Naive thymus-derived CD4-positive, alpha-beta T cell (primary cell): ENCODE measurements around the gene OGDH. TPM values are rescaled to one million over a fixed set of nuclear protein-coding genes. Genes with fewer than 3 reads are reported as not detected.

Experiments
- ATAC-seq: fragments of 150-1000 bp; cut with Tn5 transposase; 2 replicates; pipeline ENCODE4 v1.10.0; 2021; ENCODE audit warnings: mild to moderate bottlenecking, moderate library complexity
- CTCF ChIA-PET: fragments of 350-600 bp; sonication (Branson Sonifier 250); formaldehyde crosslinking; loops from one replicate; lab custom pipeline; 2021; ENCODE audit warnings: antibody characterized with exemption; lab: Charles Lee
- POLR2A ChIA-PET: fragments of 350-600 bp; sonication (Branson Sonifier 250); formaldehyde crosslinking; loops from one replicate; lab custom pipeline; 2021; ENCODE audit warnings: antibody characterized with exemption, inconsistent platforms; lab: Charles Lee
- DNase-seq, 9 donors: peaks; one replicate each; pipeline versions ENCODE4 v3.0.0 to v3.0.0-alpha.2; 2020 to 2022; ENCODE audit warnings: mixed read lengths in 1 of 9
- H3K27ac ChIP-seq: one replicate; pipeline ENCODE4 v1.7.0; 2013; ENCODE audit warnings: mild to moderate bottlenecking, low read depth, low read length, moderate library complexity
- H3K27me3 ChIP-seq, 2 donors: one replicate each; pipeline ENCODE4 v1.7.0; 2013; ENCODE audit warnings: low read length in 2 of 2, mild to moderate bottlenecking in 2 of 2, moderate library complexity in 2 of 2; ENCODE audit not compliant: control insufficient read depth in 2 of 2, insufficient read depth in 2 of 2
- H3K36me3 ChIP-seq, 3 experiments: 1 replicate in 2 of 3; 2 replicates in 1 of 3; pipeline ENCODE4 v1.7.0; 2013; ENCODE audit warnings: low read length in 3 of 3, mild to moderate bottlenecking in 3 of 3, moderate library complexity in 1 of 3; ENCODE audit not compliant: insufficient read depth in 3 of 3, control insufficient read depth in 2 of 3
- H3K4me1 ChIP-seq, 2 donors: one replicate each; pipeline ENCODE4 v1.7.0; 2013; ENCODE audit warnings: low read length in 2 of 2, mild to moderate bottlenecking in 2 of 2, moderate library complexity in 1 of 2; ENCODE audit not compliant: control insufficient read depth in 2 of 2, insufficient read depth in 2 of 2
- H3K4me3 ChIP-seq: 2 replicates; pipeline ENCODE4 v1.7.0; 2013; ENCODE audit warnings: mild to moderate bottlenecking, low read length
- H3K9me3 ChIP-seq, 3 experiments: 1 replicate in 2 of 3; 2 replicates in 1 of 3; pipeline ENCODE4 v1.7.0; 2013; ENCODE audit warnings: low read length in 3 of 3; ENCODE audit not compliant: control insufficient read depth in 2 of 3
- H3K27ac Mint-ChIP-seq, 9 donors: one replicate each; pipeline ENCODE4 v1.8.0; 2020 to 2022; ENCODE audit warnings: mixed read lengths in 9 of 9, mild to moderate bottlenecking in 8 of 9, moderate library complexity in 5 of 9, inconsistent platforms in 2 of 9
- H3K27me3 Mint-ChIP-seq, 5 donors: one replicate each; pipeline ENCODE4 v1.8.0; 2021 to 2022; ENCODE audit warnings: mixed read lengths in 5 of 5, mild to moderate bottlenecking in 1 of 5
- H3K36me3 Mint-ChIP-seq, 5 donors: one replicate each; pipeline ENCODE4 v1.8.0; 2020 to 2022; ENCODE audit warnings: mixed read lengths in 5 of 5, mild to moderate bottlenecking in 3 of 5, inconsistent platforms in 1 of 5
- H3K4me1 Mint-ChIP-seq, 7 donors: one replicate each; pipeline ENCODE4 v1.8.0; 2020 to 2022; ENCODE audit warnings: mixed read lengths in 7 of 7, mild to moderate bottlenecking in 3 of 7, inconsistent platforms in 1 of 7
- H3K4me3 Mint-ChIP-seq, 10 donors: one replicate each; pipeline ENCODE4 v1.8.0; 2020 to 2022; ENCODE audit warnings: mild to moderate bottlenecking in 10 of 10, mixed read lengths in 10 of 10, moderate library complexity in 6 of 10, inconsistent platforms in 2 of 10
- H3K9me3 Mint-ChIP-seq, 11 donors: one replicate each; pipeline ENCODE4 v1.8.0; 2020 to 2022; ENCODE audit warnings: mixed read lengths in 11 of 11, mild to moderate bottlenecking in 4 of 11, inconsistent platforms in 1 of 11, moderate library complexity in 1 of 11
- intact Hi-C, 2 donors: fragments of 100-400 bp; cut with micrococcal nuclease; formaldehyde crosslinking; loops; one replicate each; pipeline ENCODE4 v1.15.1; 2023
- polyA plus RNA-seq, 2 donors: library from polyadenylated mRNA; unstranded; fragments of 300-500 nt; fragmentation: Illumina TruSeq; gene quantifications; one replicate each; pipeline ENCODE4 v1.2.3, GENCODE V29; 2021
- total RNA-seq, 6 experiments: library from RNA in 5 of 6; stranded (reverse) in 5 of 6; gene quantifications; 1 replicate in 5 of 6; 2 replicates in 1 of 6; pipeline ENCODE4 v1.2.3 and lab custom pipeline; 2021 to 2026

Gene OGDH
- total and polyA plus RNA-seq, 7 experiments from 2014 or later, result 20.3 to 122 (median 64.2) TPM

- Histone ChIP-seq H3K9me3 (no peaks in the 10 kb centered on the region), H3K27me3 (no peaks in the 10 kb centered on the region), H3K4me3 (peak overlapping the region; percentile 95), H3K36me3 (peaks cover 16 to 50% (median 41%) of the 10 kb centered on the region in 3 experiments), H3K4me1 (peaks cover 19 to 27% of the 10 kb centered on the region in 2 donors), H3K27ac (peak overlapping the region; percentile 95)
- Mint-ChIP-seq H3K4me1 (peaks cover 21 to 55% (median 39%) of the 10 kb centered on the region in 7 donors), H3K9me3 (no peaks in the 10 kb centered on the region), H3K36me3 (peaks cover 5 to 37% (median 21%) of the 10 kb centered on the region in 5 donors), H3K4me3 (peak overlapping the region; percentile 91 to 98 (median 95)), H3K27me3 (no peaks in the 10 kb centered on the region), H3K27ac (peak overlapping the region; percentile 92 to 99 (median 98))
- ATAC-seq (no peak), DNase-seq (peak in 1 of 9 donors; percentile 7)
- ChIA-PET POLR2A (interaction anchor here (0.6 to 4.5 kb wide), 21 partner anchors 8 to 1347 kb away, joined by 3 to 51 read pairs (median 5); partner anchors contain the start of genes H2AZ2, IGFBP3, NUDCD3 and OGDH), CTCF (interaction anchor here (2.7 kb wide), 1 partner anchor 9 kb away, joined by 14 read pairs; no protein-coding TSS in a partner anchor)
- intact Hi-C loops, result loop anchor here (1.0 to 5.0 kb wide), 8 partner anchors 8 to 557 kb away; partner anchors contain the start of genes TMED4 (in 2 of the 2), NUDCD3 (in 1 of the 2), OGDH (in 1 of the 2) and POLD2 (in 1 of the 2)
Observed at GRCh38 chr7:44574287-44574872, 32.0 kb upstream of the OGDH start.

GRCh38 chr7:44575054-44575453 lies 31.4 kb upstream of the OGDH start:
- H3K36me3 ChIP-seq, result peaks cover 9 to 50% (median 42%) of the 10 kb centered on the region in 3 experiments
- Mint-ChIP-seq H3K9me3 (no peaks in the 10 kb centered on the region), H3K36me3 (peaks cover 4 to 38% (median 28%) of the 10 kb centered on the region in 5 donors), H3K4me3 (peak overlapping the region; percentile 91 to 98 (median 95)), H3K27ac (peak overlapping the region; percentile 92 to 99 (median 98)), H3K27me3 (no peaks in the 10 kb centered on the region), H3K4me1 (peaks cover 25 to 61% (median 46%) of the 10 kb centered on the region in 7 donors)
- H3K9me3 ChIP-seq, result no peaks in the 10 kb centered on the region
- no peak overlapping the region for H3K4me3 ChIP-seq
- ChIA-PET CTCF (interaction anchor here (2.7 kb wide), 1 partner anchor 10 kb away, joined by 14 read pairs; no protein-coding TSS in a partner anchor), POLR2A (interaction anchor here (0.6 to 4.5 kb wide), 5 partner anchors 32 to 1346 kb away, joined by 3 to 42 read pairs (median 6); partner anchors contain the start of genes IGFBP3, NUDCD3 and OGDH)
- DNase-seq (no peak), ATAC-seq (no peak)
- intact Hi-C loops, result loop anchor here (2.0 kb wide), 2 partner anchors 222 to 536 kb away; partner anchors contain the start of genes PPIA (in 1 of the 2) and TBRG4 (in 1 of the 2)
- peak overlapping the region; percentile 95 for H3K27ac ChIP-seq
- peaks cover 19 to 27% of the 10 kb centered on the region in 2 donors for H3K4me1 ChIP-seq
- H3K27me3 ChIP-seq, result no peaks in the 10 kb centered on the region

GRCh38 chr7:44576228-44576627 lies 30.2 kb upstream of the OGDH start:
- Mint-ChIP-seq H3K4me1 (peaks cover 36 to 72% (median 56%) of the 10 kb centered on the region in 7 donors), H3K9me3 (no peaks in the 10 kb centered on the region), H3K36me3 (peaks cover 5 to 38% (median 31%) of the 10 kb centered on the region in 5 donors), H3K27me3 (no peaks in the 10 kb centered on the region), H3K27ac (peak overlapping the region; percentile 3 to 99 (median 72)), H3K4me3 (peak overlapping the region in 7 of 10 donors; percentile 2 to 43 (median 24))
- DNase-seq (no peak), ATAC-seq (no peak)
- Histone ChIP-seq H3K27ac (no peak overlapping the region), H3K27me3 (no peaks in the 10 kb centered on the region), H3K4me3 (no peak overlapping the region), H3K9me3 (no peaks in the 10 kb centered on the region), H3K4me1 (peaks cover 30 to 39% of the 10 kb centered on the region in 2 donors), H3K36me3 (peaks cover 10 to 41% (median 36%) of the 10 kb centered on the region in 3 experiments)
- intact Hi-C loops, result no loop called here
- POLR2A ChIA-PET, result interaction anchor here (1.6 kb wide), 1 partner anchor 8 kb away, joined by 8 read pairs; no protein-coding TSS in a partner anchor
- CTCF ChIA-PET, result interaction anchor here (2.7 kb wide), 1 partner anchor 11 kb away, joined by 14 read pairs; no protein-coding TSS in a partner anchor

- Histone ChIP-seq H3K9me3 (no peaks in the 10 kb centered on the region), H3K4me1 (peaks cover 14 to 19% of the 10 kb centered on the region in 2 donors), H3K27ac (peak overlapping the region; percentile 90), H3K4me3 (peak overlapping the region; percentile 95), H3K36me3 (peaks cover 3 to 23% (median 18%) of the 10 kb centered on the region in 3 experiments), H3K27me3 (no peaks in the 10 kb centered on the region)
- Mint-ChIP-seq H3K4me1 (peaks cover 13 to 44% (median 39%) of the 10 kb centered on the region in 7 donors), H3K9me3 (peaks cover 0 to 4% (median 0%) of the 10 kb centered on the region in 11 donors), H3K27ac (peak overlapping the region; percentile 95 to 99 (median 98)), H3K4me3 (peak overlapping the region; percentile 86 to 97 (median 92)), H3K27me3 (peaks cover 0 to 12% (median 0%) of the 10 kb centered on the region in 5 donors), H3K36me3 (peaks cover 5 to 19% (median 14%) of the 10 kb centered on the region in 5 donors)
- DNase-seq, result peak in 8 of 9 donors; percentile 41 to 61 (median 55)
- ChIA-PET POLR2A (interaction anchor here (0.8 to 4.7 kb wide), 20 partner anchors 8 to 653 kb away, joined by 3 to 53 read pairs (median 4); partner anchors contain the start of genes DDX56, H2AZ2, NUDCD3 and OGDH), CTCF (interaction anchor here (0.7 to 1.8 kb wide), 3 partner anchors 16 to 265 kb away, joined by 3 to 4 read pairs (median 3); no protein-coding TSS in a partner anchor)
- intact Hi-C loops, result loop anchor here in 1 of 2 donors (5.0 kb wide), 2 partner anchors 396 to 459 kb away; partner anchors contain the start of genes MYO1G and POLD2
- peak; percentile 32 for ATAC-seq
Observed at GRCh38 chr7:44580945-44581878, 25.2 kb upstream of the OGDH start.

- peak; percentile 96 for ATAC-seq
- ChIA-PET CTCF (interaction anchor here (0.8 to 1.8 kb wide), 3 partner anchors 17 to 264 kb away, joined by 3 to 4 read pairs (median 3); no protein-coding TSS in a partner anchor), POLR2A (interaction anchor here (0.8 to 4.7 kb wide), 22 partner anchors 9 to 654 kb away, joined by 3 to 53 read pairs (median 4); partner anchors contain the start of genes DDX56, H2AZ2, NUDCD3 and OGDH)
- peak within 1 kb of the TSS; percentile 86 to 97 (median 92) for H3K4me3 Mint-ChIP-seq
- peaks cover 14 to 19% of the 10 kb centered on the region in 2 donors for H3K4me1 ChIP-seq
- peaks cover 13 to 43% (median 38%) of the 10 kb centered on the region in 7 donors for H3K4me1 Mint-ChIP-seq
- H3K27me3 ChIP-seq, result no peaks in the 10 kb centered on the region
- peak within 1 kb of the TSS; percentile 90 for H3K27ac ChIP-seq
- DNase-seq, result peak; percentile 100
- no peaks in the 10 kb centered on the region for H3K9me3 ChIP-seq
- peaks cover 3 to 23% (median 18%) of the 10 kb centered on the region in 3 experiments for H3K36me3 ChIP-seq
- peak within 1 kb of the TSS; percentile 95 for H3K4me3 ChIP-seq
- H3K27ac Mint-ChIP-seq, result peak within 1 kb of the TSS; percentile 95 to 99 (median 98)
- intact Hi-C loops, result loop anchor here (1.0 to 5.0 kb wide), 19 partner anchors 8 to 1650 kb away; partner anchors contain the start of genes H2AZ2 (in 2 of the 2), MYO1G (in 2 of the 2), OGDH (in 2 of the 2) and POLM (in 2 of the 2)
- peaks cover 5 to 18% (median 13%) of the 10 kb centered on the region in 5 donors for H3K36me3 Mint-ChIP-seq
- H3K9me3 Mint-ChIP-seq, result peaks cover 0 to 4% (median 0%) of the 10 kb centered on the region in 11 donors
- peaks cover 0 to 12% (median 0%) of the 10 kb centered on the region in 5 donors for H3K27me3 Mint-ChIP-seq
Observed at GRCh38 chr7:44581879-44582603, 24.4 kb upstream of the OGDH start, which contains the start of gene TMED4. Gene TMED4 (minus strand): TSS chr7:44582231. CDS start chr7:44582206, 25 bp downstream.
